ENCODE data around the gene KRTAP10-1.

The KRTAP10-1 gene

GRCh38 chr21:44519346-44520325 lies 20.4 kb downstream of the KRTAP10-1 start:
- Histone ChIP-seq H3K27ac (ENCODE audit: low read depth, low read length, poor library complexity, severe bottlenecking) (no peak overlapping the region), H3K79me2 (ENCODE audit: insufficient read depth, low read length) (no peaks in the 10 kb centered on the region), H3K9me3 (ENCODE audit: low read length) (peaks cover 3% of the 10 kb centered on the region; the same call in 1 of the 2 replicates), H3K4me3 (ENCODE audit: low read depth, low read length, poor library complexity, severe bottlenecking) (no peak overlapping the region), H3K9ac (ENCODE audit: low read length) (no peak overlapping the region), H3K27me3 (ENCODE audit: insufficient read depth, low read length) (no peaks in the 10 kb centered on the region), H2AFZ (ENCODE audit: low read length) (no peak overlapping the region), H3K36me3 (ENCODE audit: insufficient read depth, low read length) (no peaks in the 10 kb centered on the region), H4K20me1 (ENCODE audit: insufficient read depth, low read length) (no peaks in the 10 kb centered on the region), H3K4me1 (ENCODE audit: insufficient read depth, low read length, severe bottlenecking) (no peaks in the 10 kb centered on the region), H3K4me2 (ENCODE audit: low read length) (no peak overlapping the region), H3K9me2 (ENCODE audit: low read depth, low read length) (no peaks in the 10 kb centered on the region), H3F3A (ENCODE audit: insufficient read depth, low read length) (no peaks in the 10 kb centered on the region)
- no peak for TF ChIP-seq EZH2 (IDR thresholded peaks at IDR 0.05; ENCODE audit: borderline replicate concordance, low read length)
- TF ChIP-seq, protein P1, sequence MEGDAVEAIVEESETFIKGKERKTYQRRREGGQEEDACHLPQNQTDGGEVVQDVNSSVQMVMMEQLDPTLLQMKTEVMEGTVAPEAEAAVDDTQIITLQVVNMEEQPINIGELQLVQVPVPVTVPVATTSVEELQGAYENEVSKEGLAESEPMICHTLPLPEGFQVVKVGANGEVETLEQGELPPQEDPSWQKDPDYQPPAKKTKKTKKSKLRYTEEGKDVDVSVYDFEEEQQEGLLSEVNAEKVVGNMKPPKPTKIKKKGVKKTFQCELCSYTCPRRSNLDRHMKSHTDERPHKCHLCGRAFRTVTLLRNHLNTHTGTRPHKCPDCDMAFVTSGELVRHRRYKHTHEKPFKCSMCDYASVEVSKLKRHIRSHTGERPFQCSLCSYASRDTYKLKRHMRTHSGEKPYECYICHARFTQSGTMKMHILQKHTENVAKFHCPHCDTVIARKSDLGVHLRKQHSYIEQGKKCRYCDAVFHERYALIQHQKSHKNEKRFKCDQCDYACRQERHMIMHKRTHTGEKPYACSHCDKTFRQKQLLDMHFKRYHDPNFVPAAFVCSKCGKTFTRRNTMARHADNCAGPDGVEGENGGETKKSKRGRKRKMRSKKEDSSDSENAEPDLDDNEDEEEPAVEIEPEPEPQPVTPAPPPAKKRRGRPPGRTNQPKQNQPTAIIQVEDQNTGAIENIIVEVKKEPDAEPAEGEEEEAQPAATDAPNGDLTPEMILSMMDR (IDR thresholded peaks at IDR 0.05; ENCODE audit: low read length): no peak

GRCh38 chr21:44518686-44519085 lies 21.3 kb downstream of the KRTAP10-1 start:
- Histone ChIP-seq H4K20me1 (ENCODE audit: insufficient read depth, low read length) (no peaks in the 10 kb centered on the region), H3F3A (ENCODE audit: insufficient read depth, low read length) (no peaks in the 10 kb centered on the region), H3K9me2 (ENCODE audit: low read depth, low read length) (no peaks in the 10 kb centered on the region), H3K36me3 (ENCODE audit: insufficient read depth, low read length) (no peaks in the 10 kb centered on the region), H3K9me3 (ENCODE audit: low read length) (peaks cover 3% of the 10 kb centered on the region; the same call in 1 of the 2 replicates), H3K4me3 (ENCODE audit: low read depth, low read length, poor library complexity, severe bottlenecking) (no peak overlapping the region), H2AFZ (ENCODE audit: low read length) (no peak overlapping the region), H3K4me1 (ENCODE audit: insufficient read depth, low read length, severe bottlenecking) (no peaks in the 10 kb centered on the region), H3K79me2 (ENCODE audit: insufficient read depth, low read length) (no peaks in the 10 kb centered on the region), H3K27ac (ENCODE audit: low read depth, low read length, poor library complexity, severe bottlenecking) (no peak overlapping the region), H3K9ac (ENCODE audit: low read length) (no peak overlapping the region), H3K27me3 (ENCODE audit: insufficient read depth, low read length) (no peaks in the 10 kb centered on the region), H3K4me2 (ENCODE audit: low read length) (no peak overlapping the region)
- TF ChIP-seq EZH2 (IDR thresholded peaks at IDR 0.05; ENCODE audit: borderline replicate concordance, low read length): no peak
- TF ChIP-seq, protein P1 (IDR thresholded peaks at IDR 0.05; ENCODE audit: low read length): no peak

GRCh38 chr21:44517175-44517899 lies 22.7 kb downstream of the KRTAP10-1 start:
- Histone ChIP-seq H3K4me3 (ENCODE audit: low read depth, low read length, poor library complexity, severe bottlenecking) (no peak overlapping the region), H3K4me1 (ENCODE audit: insufficient read depth, low read length, severe bottlenecking) (no peaks in the 10 kb centered on the region), H3K79me2 (ENCODE audit: insufficient read depth, low read length) (no peaks in the 10 kb centered on the region), H3K4me2 (ENCODE audit: low read length) (no peak overlapping the region), H3K9me2 (ENCODE audit: low read depth, low read length) (no peaks in the 10 kb centered on the region), H3K27ac (ENCODE audit: low read depth, low read length, poor library complexity, severe bottlenecking) (no peak overlapping the region), H3K9me3 (ENCODE audit: low read length) (no peaks in the 10 kb centered on the region), H3K9ac (ENCODE audit: low read length) (no peak overlapping the region), H3F3A (ENCODE audit: insufficient read depth, low read length) (no peaks in the 10 kb centered on the region), H4K20me1 (ENCODE audit: insufficient read depth, low read length) (no peaks in the 10 kb centered on the region), H3K27me3 (ENCODE audit: insufficient read depth, low read length) (no peaks in the 10 kb centered on the region), H2AFZ (ENCODE audit: low read length) (no peak overlapping the region), H3K36me3 (ENCODE audit: insufficient read depth, low read length) (no peaks in the 10 kb centered on the region)
- TF ChIP-seq, protein P1 (IDR thresholded peaks at IDR 0.05; ENCODE audit: low read length): no peak
- no peak for TF ChIP-seq EZH2 (IDR thresholded peaks at IDR 0.05; ENCODE audit: borderline replicate concordance, low read length)

Measured in OCI-LY1 (cell line).